Cerebellar nuclear complex (tissue), 1 donor: ENCODE results near the gene TAPBPL.
"Not testable (repeated sequence)": the region's sequence is repeated elsewhere in the genome, so short reads cannot be mapped to it uniquely, and the experiment has no call there.

ENCODE experiments used
- DNase-seq, 2 experiments: peaks; one replicate each; lab custom pipeline; 2025; lab: John Stamatoyannopoulos, UW

TAPBPL gene

DNA sequence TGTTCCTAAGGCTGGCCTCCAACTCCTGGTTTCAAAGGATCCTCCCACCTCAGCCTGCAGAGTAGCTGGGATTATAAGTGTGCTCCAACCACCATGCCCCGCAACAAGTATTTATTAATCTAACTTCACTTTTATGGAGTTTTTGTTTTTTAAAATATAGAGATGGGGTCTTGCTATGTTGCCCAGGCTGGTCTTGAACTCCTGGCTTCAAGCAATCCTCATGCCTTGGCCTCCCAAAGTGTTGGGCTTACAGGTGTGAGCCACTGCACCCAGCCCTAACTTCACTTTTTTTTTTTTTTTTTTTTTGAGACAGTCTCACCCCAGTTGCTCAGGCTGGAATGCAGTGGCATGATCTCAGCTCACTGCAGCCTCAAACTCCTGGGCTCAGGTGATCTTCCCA lies 38.8 kb downstream of the TAPBPL start:
- not testable (repeated sequence) for DNase-seq

DNA sequence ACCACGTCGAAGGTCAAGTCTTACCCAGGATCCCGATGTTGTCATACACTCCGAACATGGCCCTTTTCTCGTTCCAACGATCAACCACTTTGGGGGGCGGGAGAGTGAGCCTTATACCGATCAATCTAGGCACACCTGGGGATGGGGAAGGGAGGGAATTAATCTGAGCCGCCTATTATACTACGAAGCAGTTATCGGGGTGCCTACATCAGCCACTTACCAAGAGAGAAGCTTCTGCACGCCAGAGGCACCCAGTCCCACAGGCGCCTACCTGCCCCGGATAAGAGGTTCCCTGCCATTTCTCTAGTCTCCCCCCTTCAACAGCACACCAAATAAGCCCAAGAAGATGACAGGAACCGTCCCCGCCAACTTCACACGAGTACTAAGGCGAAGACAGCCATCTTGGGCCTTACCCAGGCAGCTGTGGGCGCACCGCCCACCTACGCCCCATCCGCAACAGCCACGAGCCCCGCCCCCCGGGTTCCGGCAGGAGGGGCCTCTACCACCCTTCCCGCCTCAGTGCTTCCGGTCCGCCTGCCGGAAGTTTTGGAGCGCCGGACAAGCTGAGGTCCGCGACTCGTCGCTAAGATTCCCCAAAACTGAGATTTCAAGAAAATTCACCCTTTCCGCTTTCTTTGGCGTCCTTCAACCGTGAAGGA lies 41.1 kb downstream of the TAPBPL start, which contains the start of gene MRPL51:
Gene MRPL51 (minus strand): TSS at position 425 of the 659 bp plus-strand sequence. CDS start 126 bp downstream, at position 299.
- DNase-seq: peak; percentile 66 to 82

DNA sequence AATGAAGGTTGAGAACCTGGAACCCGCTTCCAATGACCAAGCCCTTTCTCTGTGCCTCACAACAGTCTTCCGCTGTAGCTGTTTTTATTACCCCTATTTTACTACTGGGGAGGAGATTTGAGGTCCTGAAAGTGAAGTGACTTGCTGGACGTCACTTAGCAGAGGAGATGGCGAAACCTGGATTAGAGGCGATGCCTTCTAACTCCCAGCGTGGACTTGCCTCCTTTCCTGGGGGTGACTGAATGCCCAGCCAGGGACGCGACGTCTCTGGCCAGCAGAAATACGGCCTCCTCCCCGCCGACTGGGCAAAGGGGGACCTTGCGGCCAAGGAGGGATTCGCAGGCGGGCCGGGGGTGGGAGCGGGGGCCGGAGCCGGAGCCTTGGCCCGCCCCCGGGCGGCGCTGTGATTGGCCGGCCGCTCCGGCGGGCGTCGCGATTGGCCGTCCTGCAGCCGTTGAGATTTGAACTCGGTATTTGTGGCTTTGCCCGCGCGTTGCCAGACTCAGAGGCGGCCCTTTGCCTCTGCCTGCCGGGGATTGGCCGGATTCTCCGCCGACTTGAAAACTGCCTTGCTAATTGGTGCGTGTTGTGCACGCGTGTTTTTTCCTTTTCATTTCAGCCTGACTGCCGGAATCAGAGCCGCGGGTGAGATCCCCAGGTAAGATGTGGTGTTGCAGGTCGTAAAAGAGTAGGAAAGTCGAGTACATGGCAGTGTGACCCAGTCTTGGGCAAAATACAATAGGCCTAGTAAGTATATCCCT lies 41.8 kb downstream of the TAPBPL start, which contains the start of gene NCAPD2:
Gene NCAPD2 (plus strand): TSS at position 606 of the 761 bp plus-strand sequence. CDS start 997 bp downstream, outside the sequence.
- peak; percentile 88 to 93 for DNase-seq

DNA sequence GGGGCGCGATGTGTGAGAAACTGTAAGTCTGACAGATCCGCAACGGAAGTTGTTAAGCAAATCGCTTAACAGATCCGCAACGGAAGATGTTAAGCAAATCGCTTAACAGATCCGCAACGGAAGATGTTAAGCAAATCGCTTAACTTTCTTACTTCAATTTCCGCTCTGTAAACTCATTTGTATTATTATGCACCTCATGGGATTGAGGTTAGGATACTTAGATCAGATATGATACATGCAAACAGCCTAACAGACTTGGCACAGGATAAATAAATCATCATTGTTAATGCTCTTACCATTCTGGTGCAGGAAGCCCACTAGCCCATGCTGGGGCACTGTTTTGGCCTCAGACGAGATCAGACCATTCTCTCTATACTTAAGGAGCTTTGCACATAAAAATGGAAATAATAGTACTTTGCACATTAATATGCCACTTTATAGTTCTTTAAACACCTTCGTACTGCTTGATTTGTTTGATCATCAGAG lies 42.5 kb downstream of the TAPBPL start:
- no peak for DNase-seq

DNA sequence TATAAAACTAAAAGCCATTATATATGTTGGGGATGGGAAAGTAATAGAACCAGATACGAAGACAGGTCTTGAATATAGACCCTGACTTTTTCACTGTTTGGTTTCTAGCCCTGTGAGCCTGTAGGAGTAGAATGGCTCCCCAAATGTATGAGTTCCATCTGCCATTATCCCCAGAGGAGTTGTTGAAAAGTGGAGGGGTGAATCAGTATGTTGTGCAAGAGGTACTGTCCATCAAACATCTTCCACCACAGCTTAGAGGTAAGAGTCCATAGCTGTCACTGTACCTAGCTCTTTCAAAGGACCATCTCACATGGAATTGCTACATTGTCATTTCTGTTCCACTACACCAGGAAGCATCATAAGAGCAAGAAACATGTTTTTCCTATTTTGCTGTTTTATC lies 43.1 kb downstream of the TAPBPL start:
- DNase-seq: no peak

DNA sequence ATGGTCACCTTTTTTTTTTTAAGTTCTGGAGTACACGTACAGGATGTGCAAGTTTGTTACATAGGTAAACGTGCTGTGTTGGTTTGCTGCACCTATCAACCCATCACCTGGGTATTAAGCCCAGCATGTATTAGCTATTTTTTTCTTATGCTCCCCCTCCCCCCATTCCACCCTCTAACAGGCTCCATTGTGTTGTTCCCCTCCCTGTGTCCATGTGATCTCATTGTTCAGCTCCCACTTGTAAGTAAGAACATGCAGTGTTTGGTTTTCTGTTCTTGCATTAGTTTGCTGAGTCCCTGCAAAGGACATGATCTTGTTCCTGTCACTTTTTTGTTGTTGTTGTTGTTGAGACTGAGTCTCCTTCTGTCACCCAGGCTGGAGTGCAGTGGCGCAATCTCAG lies 45.4 kb downstream of the TAPBPL start:
- not testable (repeated sequence) for DNase-seq

DNA sequence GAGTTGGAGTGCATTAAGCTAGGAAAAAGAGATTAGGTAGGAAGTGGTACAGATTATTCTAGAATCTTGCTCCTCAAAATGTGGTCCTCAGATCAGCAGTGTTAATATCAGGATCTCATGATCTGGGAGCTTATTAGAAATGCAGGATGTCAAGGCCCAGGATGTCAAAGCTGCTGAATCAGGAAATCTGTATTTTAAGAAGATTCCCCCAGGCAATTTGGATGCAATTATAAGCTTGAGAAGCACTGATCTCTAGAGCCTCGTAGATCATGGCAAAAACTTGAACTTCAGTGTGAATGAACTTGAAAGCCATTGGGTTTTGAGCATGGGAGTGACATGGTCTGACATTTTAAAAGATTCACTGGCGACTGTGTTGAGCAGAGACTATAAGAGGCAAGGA lies 48.6 kb downstream of the TAPBPL start:
- no peak for DNase-seq

DNA sequence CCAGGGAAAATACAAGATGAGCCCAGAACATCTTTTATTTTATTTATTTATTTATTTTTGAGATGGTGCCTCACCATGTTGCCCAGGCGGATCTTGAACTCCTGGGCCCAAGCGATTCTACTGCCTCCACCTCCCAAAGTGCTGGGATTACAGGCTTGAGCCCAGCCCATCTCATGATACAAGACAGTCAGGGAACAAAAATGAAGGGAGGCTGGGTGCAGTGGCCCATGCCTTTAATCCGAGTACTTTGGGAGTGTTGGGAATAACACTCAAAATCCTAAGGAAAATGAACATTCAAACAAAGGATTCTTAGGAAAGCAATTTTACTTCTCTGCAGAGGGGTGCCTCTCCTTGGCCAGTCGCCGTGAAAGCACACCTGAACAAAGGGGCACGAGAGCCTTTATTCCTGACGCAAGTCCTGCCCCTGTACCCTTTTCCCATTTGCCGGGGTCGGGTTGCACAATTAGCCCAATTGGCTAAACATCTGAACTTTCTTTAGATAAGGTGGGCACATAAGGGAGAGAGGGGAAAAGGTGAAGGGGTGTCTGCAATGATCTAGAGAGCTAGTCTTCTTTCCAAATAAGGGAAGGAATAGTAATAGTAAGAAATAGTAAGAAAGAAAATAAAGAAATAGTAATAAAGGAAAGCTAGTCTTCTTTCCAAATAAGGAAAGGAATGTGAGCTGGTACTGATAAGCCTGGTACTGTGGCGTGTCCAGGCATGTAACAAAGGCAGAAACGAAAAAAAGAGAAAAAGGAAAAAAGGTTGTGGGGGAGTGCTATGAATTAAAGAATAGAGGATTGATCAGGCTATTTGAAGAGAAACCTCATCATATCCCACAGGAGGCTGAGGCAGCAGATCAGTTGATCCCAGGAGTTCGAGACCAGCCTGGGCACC lies 55.5 kb downstream of the TAPBPL start:
- no peak for DNase-seq

DNA sequence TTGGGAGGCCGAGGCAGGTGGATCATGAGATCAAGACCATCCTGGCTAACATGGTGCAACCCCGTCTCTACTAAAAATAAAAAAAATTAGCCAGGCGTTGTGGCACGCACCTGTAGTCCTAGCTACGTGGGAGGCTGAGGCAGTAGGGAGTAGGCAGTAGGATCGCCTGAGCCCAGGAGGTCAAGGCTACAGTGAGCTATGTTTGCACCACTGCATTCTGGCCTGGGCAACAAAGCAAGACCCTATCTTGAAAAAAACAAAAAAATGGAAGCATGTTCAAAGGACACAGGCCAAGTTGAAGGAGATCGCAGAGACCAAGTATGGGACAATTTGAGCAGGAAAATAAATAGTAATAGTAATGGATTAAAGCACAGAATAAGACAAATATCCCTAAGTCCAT lies 56.2 kb downstream of the TAPBPL start:
- no peak for DNase-seq
